ENCODE measurements around the gene RARRES1.

The RARRES1 gene

DNA sequence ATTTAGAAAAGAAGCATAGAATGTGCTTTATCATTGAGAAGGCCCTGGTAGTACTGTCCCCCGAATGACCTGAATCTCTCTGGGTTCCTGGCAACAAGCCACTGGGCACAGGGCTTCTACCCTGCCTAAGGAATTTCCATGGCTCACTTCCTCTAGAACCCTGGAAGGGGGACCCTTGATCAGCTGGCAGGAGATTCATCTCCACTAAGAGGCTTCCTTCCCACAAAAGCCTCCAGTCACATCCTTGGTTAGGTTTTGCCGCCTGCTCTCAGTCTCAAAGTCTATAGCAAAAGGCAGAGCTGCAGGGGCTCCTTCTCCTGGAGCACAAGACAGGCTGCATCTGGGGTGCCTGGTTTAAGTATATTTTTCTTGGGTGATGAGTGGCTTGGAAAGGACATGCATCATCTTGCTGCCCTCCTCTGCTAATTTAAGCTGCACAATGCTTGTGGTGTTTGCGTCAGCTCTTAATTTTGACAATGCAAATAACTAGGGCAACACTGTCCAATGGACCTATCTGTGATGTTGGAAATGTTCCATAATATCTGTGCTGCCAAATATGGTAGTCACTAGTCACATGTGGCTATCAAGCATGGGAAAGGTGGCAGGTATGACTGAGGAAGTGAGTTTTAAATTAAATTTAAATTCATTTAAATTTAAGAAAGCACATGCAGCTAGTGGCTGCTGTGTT, 33.4 kb upstream of the RARRES1 start:
- no peak for DNase-seq (ENCODE audit: low read depth, low spot score)

DNA sequence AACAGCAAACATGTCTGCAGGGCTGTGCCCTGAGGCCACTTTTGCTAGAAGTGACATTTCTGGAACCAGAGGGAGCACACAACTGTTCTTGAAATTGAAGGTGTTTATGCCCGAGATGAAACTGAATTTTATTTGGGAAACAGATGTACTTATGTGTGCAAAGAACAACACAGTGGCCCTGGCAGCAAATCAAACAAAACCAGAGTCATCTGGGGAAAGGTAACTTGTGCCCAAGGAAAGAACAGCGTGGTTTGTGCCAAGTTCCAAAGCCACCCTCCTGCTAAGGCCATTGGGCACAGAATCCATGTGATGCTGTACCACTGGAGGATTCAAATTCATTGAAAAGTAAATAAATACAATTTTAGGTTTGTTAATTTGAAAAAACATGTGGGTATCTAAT, 31.2 kb upstream of the RARRES1 start:
- no peak for DNase-seq (ENCODE audit: low read depth, low spot score)

DNA sequence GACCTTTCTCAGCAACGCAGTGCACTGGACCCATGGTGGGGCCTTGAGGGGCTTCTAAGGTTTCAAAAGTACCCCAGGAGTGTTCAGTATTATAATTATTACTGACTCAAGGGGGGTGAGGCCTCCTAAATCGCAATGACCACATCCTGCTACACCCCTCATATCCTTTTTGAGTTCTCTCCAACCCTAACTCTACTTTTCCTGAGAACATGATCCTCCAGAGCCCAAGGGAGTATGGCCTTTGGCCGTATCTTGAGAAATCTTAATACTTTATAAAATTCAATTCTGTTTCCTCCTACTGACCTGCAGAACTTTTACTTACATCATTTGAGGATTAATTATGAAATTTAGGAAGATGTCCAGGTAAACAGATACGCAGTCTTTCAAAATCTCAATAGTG, 30.4 kb upstream of the RARRES1 start:
- DNase-seq (ENCODE audit: low read depth, low spot score): no peak

DNA sequence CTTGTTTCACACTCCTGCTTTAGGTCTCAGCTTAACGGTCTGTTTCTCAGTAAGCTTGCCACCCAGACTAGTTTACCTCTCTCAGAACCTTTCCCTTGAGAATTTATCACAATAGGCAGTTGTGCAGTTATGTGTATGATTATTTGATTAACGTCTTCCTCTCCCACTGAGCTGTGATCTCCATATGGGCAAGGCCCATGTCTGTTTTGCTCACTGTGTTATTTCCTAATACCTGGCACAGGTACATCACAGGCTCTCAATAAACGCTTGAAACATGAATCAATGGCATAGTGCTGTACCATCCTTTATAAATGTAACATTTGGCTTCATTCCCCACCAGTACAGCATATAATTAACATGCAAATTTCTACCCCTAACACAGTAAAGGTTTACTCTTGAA, 29.1 kb upstream of the RARRES1 start:
- DNase-seq (ENCODE audit: low read depth, low spot score): no peak

DNA sequence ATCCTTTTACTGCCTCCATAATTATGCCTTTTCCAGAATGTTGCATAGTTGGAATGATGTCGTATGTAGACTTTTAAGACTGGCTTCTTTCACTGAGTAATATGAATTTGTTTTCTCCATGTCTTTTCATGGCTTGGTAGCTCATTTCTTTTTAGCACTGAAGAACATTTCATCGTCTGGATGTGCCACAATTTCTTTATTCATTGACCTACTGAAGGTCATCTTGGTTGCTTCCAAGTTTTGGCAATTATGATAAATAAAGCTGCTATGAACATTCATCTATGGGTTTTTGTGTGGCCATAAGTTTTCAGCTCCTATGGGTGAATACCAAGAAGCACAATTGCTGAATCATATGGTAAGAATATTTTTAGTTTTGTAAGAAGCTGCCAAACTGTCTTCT, 23.2 kb upstream of the RARRES1 start:
- DNase-seq (ENCODE audit: low read depth, low spot score): no peak

DNA sequence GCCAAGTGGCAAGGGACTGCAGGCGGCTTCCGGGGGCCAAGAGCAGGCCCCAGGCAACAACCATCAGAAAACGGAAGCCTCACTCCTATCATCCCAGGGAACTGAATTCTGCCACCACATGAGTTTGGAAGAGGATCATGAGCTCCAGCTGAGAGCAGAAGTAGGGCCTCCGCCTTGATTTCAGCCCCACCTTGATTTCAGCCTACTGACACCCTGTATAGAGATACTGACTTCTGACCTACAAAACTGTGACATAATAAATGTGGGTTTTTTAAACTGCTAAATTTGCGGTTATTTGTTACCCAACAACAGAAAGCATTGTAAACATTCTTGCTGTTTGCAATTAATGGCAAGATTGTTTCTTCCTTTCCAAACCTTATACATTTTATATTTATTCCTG, 21.6 kb upstream of the RARRES1 start:
- DNase-seq (ENCODE audit: low read depth, low spot score): no peak

DNA sequence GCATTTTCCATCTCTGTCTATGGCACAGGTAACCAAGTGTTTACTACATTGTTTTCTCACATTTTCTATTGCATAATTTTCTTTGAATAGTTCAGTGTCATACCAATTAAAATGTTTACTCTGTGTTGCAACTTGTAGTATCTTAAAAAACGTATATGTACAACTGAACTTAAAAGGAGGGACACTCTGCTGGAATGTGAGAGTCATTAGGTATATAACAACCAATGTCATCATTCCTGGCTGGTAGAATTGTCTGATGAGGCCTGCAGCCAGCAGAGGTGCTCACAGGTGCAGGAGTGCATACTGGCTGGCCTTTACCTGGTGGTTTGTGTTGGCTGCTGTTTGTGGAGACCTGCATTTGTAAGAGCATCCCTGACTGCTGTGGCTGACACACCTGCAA, 19.1 kb upstream of the RARRES1 start:
- no peak for DNase-seq (ENCODE audit: low read depth, low spot score)

DNA sequence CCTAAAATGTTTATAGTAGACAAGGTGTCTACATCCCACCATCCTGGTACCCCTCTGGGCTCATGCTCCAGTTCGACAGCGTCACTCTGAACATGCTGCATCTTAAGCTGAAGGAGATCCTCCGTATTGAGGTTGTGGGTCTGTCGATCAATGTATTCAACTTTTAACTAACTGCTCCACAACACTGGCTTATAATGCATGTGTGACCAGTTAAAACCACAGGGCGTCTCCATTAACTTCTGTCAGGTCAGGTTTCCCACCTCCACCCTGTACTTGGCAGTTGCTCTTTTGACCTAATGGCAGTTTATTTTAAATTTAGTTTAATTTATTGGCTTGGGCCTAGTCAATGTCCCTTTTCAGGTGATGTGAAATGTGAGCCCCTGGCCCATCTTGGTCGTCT, 17.8 kb upstream of the RARRES1 start:
- no peak for DNase-seq (ENCODE audit: low read depth, low spot score)

DNA sequence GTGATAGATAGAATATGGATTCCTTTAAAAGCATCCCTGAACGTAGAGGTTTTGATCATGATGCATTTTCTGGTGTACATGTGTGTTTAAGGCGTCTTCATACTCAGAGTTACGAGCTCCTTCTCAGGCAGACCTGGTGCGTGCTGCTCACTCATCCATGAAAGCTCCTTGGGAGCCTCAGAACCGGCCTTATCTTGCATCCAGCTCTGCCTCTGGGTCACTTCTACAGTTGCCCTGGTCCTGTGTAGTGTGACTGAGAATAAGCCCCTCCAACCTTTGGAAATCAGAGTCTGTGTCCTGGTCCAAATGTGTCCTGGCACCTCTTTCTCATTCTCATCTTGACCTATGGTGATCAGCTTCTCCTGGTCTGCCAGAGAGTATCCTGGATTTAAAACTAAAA, 17.3 kb upstream of the RARRES1 start:
- DNase-seq (ENCODE audit: low read depth, low spot score): no peak

DNA sequence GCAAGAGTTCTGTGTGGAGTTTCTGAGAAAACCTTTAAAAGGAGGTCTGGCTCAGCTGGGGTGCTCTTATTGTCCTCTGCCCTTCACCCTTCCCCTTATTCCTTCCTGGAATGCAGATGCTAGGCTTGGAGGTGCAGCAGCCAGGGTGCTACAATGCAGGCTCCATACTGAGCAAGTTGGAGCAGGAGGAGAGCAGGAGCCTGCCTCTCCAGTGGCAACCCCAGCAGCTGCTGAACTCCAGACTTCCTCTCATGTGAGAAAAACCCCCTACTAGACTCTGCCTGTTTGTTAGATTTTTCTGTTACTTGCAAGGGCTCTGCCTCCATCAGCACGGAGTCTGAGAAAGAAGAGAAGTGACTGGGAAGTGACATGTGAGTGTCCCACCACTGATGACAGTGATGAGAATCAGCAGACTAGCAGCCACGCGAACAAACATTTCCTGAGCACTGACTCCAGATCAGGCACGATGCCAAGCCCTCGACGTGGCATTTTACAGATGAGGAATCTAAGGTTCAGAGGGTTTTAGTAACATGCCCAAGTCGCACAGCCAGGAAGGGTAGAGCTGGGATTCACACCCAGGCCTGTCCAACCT, 16.1 kb upstream of the RARRES1 start:
- no peak for DNase-seq (ENCODE audit: low read depth, low spot score)

DNA sequence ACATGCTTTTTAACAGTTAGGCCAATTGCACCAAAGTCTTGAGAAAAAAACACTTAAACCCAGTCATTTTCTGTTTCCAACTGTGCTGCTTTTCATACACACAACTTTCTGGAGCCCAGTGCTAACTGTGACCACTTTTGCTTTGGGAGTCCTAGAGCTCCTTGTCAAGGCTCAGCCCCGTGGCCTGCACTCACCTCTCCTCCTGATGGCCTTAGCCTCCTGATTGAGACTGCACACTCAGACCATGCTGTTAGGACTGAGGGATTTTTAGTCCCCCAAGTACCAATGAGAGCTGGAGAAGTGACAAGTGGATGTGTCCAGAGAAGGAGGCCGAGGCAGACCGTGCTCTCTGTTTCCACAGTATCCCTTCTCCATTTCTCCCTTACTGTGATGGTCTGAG, 15.2 kb upstream of the RARRES1 start:
- DNase-seq (ENCODE audit: low read depth, low spot score): no peak

DNA sequence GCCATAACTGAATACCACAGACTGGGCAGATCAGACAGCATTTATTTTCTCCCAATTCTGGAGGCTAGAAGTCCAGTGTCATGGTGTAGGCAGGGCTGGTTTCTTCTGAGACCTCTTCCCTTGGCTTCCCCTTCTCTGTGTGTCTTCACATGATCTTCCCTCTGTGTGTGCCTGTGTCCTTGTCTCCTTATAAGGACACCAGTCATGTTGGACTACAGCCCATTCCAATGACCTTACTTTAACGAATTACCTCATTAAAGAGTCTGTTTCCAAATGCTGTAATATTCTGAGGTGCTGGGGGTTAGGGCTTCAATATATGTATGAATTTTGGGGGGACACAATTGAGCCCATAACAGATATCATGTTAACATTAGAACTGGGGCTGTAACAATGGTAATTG, 13.3 kb upstream of the RARRES1 start:
- DNase-seq (ENCODE audit: low read depth, low spot score): no peak

DNA sequence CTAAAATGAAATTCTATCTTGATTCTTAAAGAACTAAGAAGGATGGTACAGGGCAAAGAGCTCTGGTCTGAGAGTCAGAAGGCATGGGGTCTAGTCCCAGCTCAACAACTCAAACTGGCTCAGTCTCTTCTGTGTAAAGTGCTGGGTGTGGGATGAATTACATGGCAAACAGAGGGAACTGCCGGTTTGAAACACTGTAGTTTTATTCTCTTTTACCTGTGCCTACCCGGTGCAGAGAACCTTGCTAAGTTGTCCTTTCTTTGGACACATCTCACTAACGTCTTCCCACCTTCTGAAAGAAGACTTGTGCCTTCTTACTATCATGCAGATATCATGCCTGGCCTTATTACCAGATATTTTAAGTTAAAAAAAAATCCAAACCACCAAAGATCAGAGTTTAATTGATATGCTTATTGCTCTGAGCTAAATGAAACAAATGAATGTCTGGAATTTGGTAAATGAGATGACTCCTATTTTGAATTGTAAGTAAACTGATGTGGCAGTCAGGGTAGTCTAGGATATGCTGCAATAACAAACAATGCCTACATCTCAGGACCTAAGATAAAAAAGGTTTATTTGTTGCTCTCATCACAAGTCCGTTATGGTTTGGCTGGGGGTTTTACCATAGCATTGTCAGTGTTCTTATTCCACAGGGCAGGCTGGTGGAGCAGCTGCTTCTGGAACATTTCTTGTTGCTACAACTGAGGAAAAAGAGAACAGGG, 12.5 kb upstream of the RARRES1 start:
- DNase-seq (ENCODE audit: low read depth, low spot score): no peak

DNA sequence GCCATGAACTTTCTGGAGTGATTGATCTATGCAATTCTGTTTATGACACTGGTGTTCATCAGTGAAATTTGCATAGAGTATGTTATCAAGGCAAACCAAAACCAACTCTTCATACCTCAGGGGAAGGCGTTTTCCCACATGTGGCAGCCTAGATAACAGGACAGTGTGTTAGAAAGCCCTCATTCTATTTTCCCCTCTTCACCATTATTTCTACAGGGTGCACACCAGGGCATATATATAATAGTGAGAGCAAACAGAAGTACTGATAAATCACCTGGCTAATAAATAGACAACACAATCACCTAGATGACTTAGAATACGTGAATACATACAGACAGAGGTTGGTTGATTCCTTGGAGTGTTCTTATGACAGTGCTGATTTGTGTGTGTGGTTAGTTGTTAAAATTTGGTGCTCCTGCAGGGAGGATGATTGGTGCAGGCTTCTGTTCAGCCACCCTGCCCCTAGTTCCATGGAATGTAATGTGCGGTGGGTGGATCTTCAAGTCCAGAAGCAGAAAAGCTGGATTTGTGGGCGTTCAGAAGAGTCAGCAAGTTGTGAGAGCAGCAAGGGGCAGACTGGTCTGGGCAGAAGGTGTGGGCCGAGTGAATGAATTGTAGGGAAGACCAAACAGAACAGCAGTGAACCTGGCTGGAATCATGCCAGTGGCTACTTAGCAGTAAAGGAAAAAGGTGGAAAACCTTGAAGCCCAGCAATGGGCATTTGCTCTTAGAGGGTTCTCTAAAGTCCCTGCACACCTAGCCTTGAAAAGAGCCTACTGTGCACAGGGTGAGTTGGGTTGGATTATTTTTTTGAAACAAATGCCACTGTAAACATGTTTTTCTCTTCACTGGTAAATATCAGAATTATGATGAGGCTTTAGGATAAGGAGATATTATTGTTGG, 11.7 kb upstream of the RARRES1 start:
- DNase-seq (ENCODE audit: low read depth, low spot score): no peak

DNA sequence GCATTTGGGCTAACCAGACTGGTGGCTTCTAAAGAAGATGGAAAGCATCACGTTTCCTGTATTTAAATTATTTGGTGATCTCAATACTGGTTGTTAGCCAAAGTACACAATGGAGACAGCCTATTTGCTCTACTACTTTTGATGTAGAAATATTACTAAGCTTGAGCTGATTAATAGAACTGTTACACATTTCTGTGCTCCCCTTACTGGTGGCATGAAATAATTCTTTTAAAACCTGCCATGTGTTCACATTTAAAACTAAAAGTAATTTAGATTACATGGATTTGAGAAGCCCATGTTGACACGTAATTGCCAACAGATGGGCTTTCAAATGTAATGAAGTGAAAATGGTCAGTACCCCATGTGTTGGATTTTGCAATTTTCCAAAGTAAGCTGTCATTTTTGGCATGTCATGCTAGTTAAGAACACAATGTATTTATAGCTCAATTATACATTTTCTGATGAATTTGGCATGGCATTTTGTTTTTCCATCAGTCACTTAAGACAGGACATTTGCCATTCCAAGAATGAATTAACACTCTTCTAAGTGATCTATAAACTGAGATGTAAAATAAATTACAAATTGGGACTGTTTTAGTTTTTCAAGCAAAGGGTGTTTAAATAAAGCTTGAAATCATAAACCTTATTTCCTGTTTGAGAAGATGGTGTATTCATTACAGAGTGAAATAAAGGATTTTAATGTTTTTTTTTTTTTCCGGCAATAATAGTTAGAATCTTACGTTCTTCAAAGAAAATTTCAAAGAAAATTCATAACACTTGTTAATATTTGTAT, 10.8 kb upstream of the RARRES1 start:
- no peak for DNase-seq (ENCODE audit: low read depth, low spot score)

DNA sequence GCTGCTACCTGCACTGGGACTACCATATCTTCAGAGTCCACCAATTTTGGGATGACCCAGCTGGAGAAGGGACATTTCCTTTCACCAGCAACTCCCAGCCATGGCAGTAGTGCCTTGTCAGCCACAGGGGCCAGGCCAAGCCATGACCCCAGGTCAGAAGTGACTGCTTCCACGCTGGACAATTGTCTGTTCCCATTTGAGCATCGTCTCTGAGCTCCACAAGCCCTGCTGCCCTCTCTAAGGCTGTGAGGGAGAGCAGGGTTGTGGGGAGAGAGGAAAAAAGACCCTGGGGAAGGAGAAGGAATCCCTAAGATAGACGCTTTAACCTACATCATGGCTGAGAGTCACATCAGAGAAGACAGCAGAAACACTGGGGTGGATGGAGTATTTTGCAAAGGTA, 7.4 kb upstream of the RARRES1 start:
- no peak for DNase-seq (ENCODE audit: low read depth, low spot score)

DNA sequence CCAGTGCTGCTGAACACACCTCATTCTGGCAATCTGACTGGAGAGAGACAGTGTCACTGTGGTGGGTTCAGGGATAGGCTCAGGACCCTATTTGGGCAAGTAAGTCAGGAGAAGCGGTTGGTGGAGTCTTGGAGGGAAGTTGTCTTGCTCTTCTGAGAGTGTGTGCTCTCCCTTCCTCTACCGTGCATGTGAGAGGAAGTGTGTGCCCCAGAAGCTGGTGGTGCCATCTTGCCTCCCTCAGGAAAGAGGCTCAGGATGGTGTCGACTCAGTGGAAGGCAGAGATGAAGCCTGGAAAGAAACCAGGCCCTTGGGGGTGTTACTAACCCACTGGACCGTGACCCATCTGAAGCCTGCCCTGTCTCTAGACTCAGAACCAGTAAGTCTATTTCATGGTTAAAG, 6.8 kb upstream of the RARRES1 start:
- DNase-seq (ENCODE audit: low read depth, low spot score): no peak

DNA sequence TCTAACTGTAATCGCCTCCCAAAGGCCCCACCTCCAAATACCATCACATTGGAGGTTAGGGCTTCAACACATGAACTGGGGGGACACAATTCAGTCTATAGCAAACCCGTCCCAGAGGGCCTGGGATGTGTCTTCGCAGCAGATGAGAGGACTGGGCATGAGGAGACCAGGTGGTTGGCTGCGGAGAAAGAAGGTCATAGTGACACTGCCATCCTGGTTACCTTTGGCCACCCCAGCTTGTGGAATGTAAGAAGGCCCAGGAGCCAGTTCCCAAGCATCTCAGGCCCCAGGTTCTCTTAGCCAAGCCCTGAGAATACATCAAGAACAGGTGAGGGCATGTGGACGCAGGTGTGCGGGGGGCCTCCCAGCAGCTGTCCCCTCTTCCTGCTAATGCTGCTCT, 6.4 kb upstream of the RARRES1 start:
- DNase-seq (ENCODE audit: low read depth, low spot score): no peak

DNA sequence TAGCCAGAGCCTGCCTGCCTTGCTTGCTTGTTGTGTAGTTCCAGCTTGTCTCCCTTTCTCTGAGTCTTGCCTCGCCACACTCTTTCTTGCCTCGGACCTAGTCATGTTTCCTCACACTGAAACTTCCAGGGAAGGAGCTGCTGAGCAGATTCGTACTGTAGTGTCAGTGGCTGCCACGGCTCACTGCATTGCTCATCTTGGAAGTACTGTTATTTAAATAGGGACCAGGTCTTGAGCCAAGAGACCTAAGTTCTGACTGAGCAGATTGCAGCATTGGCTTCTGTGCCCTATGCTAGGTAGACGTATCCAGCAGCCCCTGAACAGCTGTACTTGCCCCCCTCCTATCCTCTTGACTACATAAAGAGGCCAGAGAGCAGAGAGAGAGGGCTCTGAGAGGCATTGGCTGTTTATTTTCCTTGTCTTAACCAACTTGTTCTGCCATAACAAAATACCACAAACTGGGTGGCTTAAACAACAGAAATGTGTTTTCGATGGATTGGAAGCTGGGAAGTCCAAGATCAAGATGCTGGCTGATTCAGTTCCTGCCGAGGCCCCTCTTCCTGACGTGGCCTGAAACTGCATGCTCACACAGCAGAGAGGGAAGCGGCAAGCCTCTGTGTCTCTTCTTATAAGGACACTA, 5.8 kb upstream of the RARRES1 start:
- DNase-seq (ENCODE audit: low read depth, low spot score): no peak

DNA sequence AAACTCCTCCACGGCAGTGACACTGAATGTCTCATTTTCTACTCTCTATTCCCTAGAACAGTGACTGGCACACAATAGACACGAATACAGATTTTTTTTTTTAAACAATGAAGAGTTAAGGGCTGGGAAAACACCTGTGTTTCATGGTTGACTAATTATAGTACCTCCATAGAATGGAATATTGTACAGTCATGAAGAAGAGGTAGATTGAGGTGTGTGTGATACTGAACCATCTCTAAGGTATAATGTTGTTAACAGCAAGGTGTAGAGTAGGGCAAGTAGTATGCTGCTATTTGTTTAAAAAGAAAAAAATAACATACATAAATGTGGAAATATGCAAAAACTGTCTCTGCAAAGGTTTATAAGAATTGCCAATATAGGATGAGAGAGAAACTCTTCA, 5.2 kb upstream of the RARRES1 start:
- no peak for DNase-seq (ENCODE audit: low read depth, low spot score)
